Left ventricle myocardium inferior (tissue), 1 donor: ENCODE results near the gene KCMF1. TPM values are rescaled to one million over a fixed set of nuclear protein-coding genes. Genes with fewer than 3 reads are reported as not detected.

ENCODE experiments used
- DNase-seq: peaks from one replicate; pipeline ENCODE4 v3.0.0-alpha.2; 2020
- H3K27ac ChIP-seq: fragments of 200-600 bp; replicated peaks from 2 replicates; pipeline ENCODE4 v1.8.0; 2021
- H3K27me3 ChIP-seq: fragments of 200-600 bp; 2 replicates; pipeline ENCODE4 v1.8.0; 2021; ENCODE audit warnings: low read depth
- H3K36me3 ChIP-seq: fragments of 200-600 bp; 2 replicates; pipeline ENCODE4 v1.8.0; 2021
- H3K4me1 ChIP-seq: fragments of 200-600 bp; 2 replicates; pipeline ENCODE4 v1.8.0; 2021
- H3K4me3 ChIP-seq: fragments of 200-600 bp; 2 replicates; pipeline ENCODE4 v1.8.0; 2021; ENCODE audit warnings: mild to moderate bottlenecking, moderate library complexity
- H3K9me3 ChIP-seq: fragments of 200-600 bp; replicated peaks from 2 replicates; pipeline ENCODE4 v1.8.0; 2021
- CTCF ChIP-seq: fragments of 200-600 bp; IDR thresholded peaks from 2 replicates; pipeline ENCODE4 v1.8.0; 2021; ENCODE audit warnings: antibody characterized with exemption, mild to moderate bottlenecking, borderline replicate concordance
- intact Hi-C: fragments of 100-400 bp; cut with micrococcal nuclease; formaldehyde crosslinking; loops from one replicate; pipeline ENCODE4 v1.11.0; 2022
- total RNA-seq: library from RNA; stranded (reverse); fragmentation: NEBNext Ultra II Directional; extraction: Animal tissue kit (Norgen Biotek cat#: 25700); gene quantifications from one replicate; pipeline ENCODE4 v1.2.1, GENCODE V29; 2021
- donor health status: DM: no; HTN: yes; CAD: no; lungs with severe emphysema.

KCMF1 gene
- total RNA-seq, 1 donor from 2014 or later = 90.2 TPM

- intact Hi-C loops = no loop called here
- H3K36me3 ChIP-seq = no peaks in the 10 kb centered on the region
- DNase-seq = no peak
- no peaks in the 10 kb centered on the region for H3K9me3 ChIP-seq
- H3K27ac ChIP-seq = no peak overlapping the region
- H3K27me3 ChIP-seq = no peaks in the 10 kb centered on the region
- peaks cover 28% of the 10 kb centered on the region for H3K4me1 ChIP-seq
- TF ChIP-seq CTCF = no peak
- H3K4me3 ChIP-seq = peak overlapping the region; percentile 58
These were observed 43.7 kb upstream of the KCMF1 start for GRCh38 chr2:84927275-84927627.

GRCh38 chr2:84931384-84931821, 39.6 kb upstream of the KCMF1 start:
- intact Hi-C loops = no loop called here

GRCh38 chr2:84938194-84938879, 32.6 kb upstream of the KCMF1 start:
- no peak overlapping the region for H3K4me3 ChIP-seq
- no peak for TF ChIP-seq CTCF
- H3K9me3 ChIP-seq = no peaks in the 10 kb centered on the region
- intact Hi-C loops = no loop called here
- DNase-seq = no peak
- H3K36me3 ChIP-seq = no peaks in the 10 kb centered on the region
- H3K27me3 ChIP-seq = no peaks in the 10 kb centered on the region
- no peaks in the 10 kb centered on the region for H3K4me1 ChIP-seq
- no peak overlapping the region for H3K27ac ChIP-seq

More at GRCh38 chr2:84931384-84931821, 39.6 kb upstream of the KCMF1 start:
- DNase-seq = no peak
- H3K4me1 ChIP-seq = peaks cover 5% of the 10 kb centered on the region
- no peaks in the 10 kb centered on the region for H3K9me3 ChIP-seq
- no peaks in the 10 kb centered on the region for H3K27me3 ChIP-seq
- no peak overlapping the region for H3K4me3 ChIP-seq
- no peak overlapping the region for H3K27ac ChIP-seq
- no peak for TF ChIP-seq CTCF
- H3K36me3 ChIP-seq = no peaks in the 10 kb centered on the region

GRCh38 chr2:84939426-84940087, 31.4 kb upstream of the KCMF1 start:
- DNase-seq = no peak
- intact Hi-C loops = no loop called here
- no peaks in the 10 kb centered on the region for H3K27me3 ChIP-seq
- H3K27ac ChIP-seq = no peak overlapping the region
- H3K9me3 ChIP-seq = no peaks in the 10 kb centered on the region
- TF ChIP-seq CTCF = no peak
- no peak overlapping the region for H3K4me3 ChIP-seq
- no peaks in the 10 kb centered on the region for H3K36me3 ChIP-seq
- H3K4me1 ChIP-seq = no peaks in the 10 kb centered on the region

GRCh38 chr2:84940088-84940470, 30.9 kb upstream of the KCMF1 start:
- no peaks in the 10 kb centered on the region for H3K4me1 ChIP-seq
- no peak overlapping the region for H3K27ac ChIP-seq
- H3K4me3 ChIP-seq = no peak overlapping the region
- intact Hi-C loops = no loop called here
- H3K27me3 ChIP-seq = no peaks in the 10 kb centered on the region
- H3K36me3 ChIP-seq = no peaks in the 10 kb centered on the region
- no peak for DNase-seq
- H3K9me3 ChIP-seq = no peaks in the 10 kb centered on the region
- no peak for TF ChIP-seq CTCF
